ENCODE data around the gene URB2. TPM values are rescaled to one million over a fixed set of nuclear protein-coding genes. Genes with fewer than 3 reads are reported as not detected.

Gene URB2
- polyA plus RNA-seq, 1 of the 3 experiments (the other 2 are of a cell fraction), result 8.2 TPM

DNA sequence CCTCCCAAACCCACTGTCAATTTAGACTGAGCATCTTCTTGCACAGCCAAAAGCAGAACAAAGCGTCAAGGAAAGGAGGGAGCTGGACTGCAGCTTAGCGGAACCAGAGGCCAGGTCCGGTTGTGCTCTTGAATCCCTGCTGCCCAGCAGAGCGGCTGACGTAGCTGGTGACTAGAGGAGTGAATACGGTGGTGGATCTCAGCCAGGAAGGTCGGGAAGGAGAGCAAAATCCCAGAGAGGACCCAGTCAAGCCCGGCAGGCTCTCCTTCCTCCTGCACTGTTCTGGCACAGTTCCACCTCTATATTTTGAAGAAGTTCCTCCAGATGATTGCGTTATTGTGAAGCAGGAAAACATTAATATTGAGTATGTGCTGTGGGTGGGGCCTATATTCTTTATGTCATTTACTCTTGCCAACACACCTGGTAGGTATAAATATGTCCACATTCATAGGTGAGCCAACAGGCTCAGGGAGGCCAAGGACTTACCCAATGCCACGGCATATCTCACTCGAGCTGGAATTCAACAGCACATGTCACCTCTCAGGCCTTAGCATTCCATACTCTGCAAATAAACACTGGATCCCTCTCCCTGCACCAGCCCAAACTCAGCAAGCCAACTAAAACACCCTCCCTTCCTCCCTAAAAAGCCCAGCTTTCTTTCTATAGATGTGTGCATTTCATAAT, 43.9 kb upstream of the URB2 start:
- Histone ChIP-seq H3K9me2 (no peaks in the 10 kb centered on the region), H3K36me3 (replicated peaks in 1 of 2; ENCODE audit: control insufficient read depth in 1 of 2, insufficient read depth in 2 of 2, low read length in 1 of 2) (no peaks in the 10 kb centered on the region), H3K79me2 (ENCODE audit: insufficient read depth) (no peaks in the 10 kb centered on the region), H3F3A (replicated peaks; ENCODE audit: insufficient read depth) (no peaks in the 10 kb centered on the region), H3K9ac (no peak overlapping the region), H3K27me3 (ENCODE audit: insufficient read depth) (no peaks in the 10 kb centered on the region), H2AFZ (ENCODE audit: low read depth) (no peak overlapping the region), H4K20me1 (ENCODE audit: insufficient read depth) (no peaks in the 10 kb centered on the region), H3K27ac (ENCODE audit: low read depth in 2 of 2, low read length in 1 of 2) (no peak overlapping the region), H3K4me2 (no peak overlapping the region), H3K9me3 (no peaks in the 10 kb centered on the region), H3K4me1 (ENCODE audit: control insufficient read depth in 1 of 2, insufficient read depth in 2 of 2, low read depth in 1 of 2, low read length in 1 of 2) (peaks cover 0 to 8% of the 10 kb centered on the region in 2 experiments; a peak in 1 of 4 replicates), H3K4me3 (ENCODE audit: low read depth in 2 of 2, low read length in 1 of 2) (no peak overlapping the region)
- CTCF ChIA-PET, result interaction anchor here (1.8 kb wide), 1 partner anchor 24 kb away, joined by 8 read pairs; the partner anchor contains the start of gene ABCB10
- TF ChIP-seq TCF12 (IDR thresholded peaks at IDR 0.05), result no peak
- TF ChIP-seq NRF1 (IDR thresholded peaks at IDR 0.05; ENCODE audit: low read depth, low read length), result no peak
- no peak for TF ChIP-seq RAD21 (IDR thresholded peaks at IDR 0.05; ENCODE audit: low read length)
- TF ChIP-seq EP300 (IDR thresholded peaks at IDR 0.05; ENCODE audit: borderline replicate concordance in 1 of 2, low read depth in 1 of 2, low read length in 1 of 2), result no peak
- no peak for TF ChIP-seq MEF2A (IDR thresholded peaks at IDR 0.05; ENCODE audit: borderline replicate concordance, low read depth)
- TF ChIP-seq NFIC (IDR thresholded peaks at IDR 0.05; ENCODE audit: borderline replicate concordance), result no peak
- TF ChIP-seq TEAD4 (IDR thresholded peaks at IDR 0.05; ENCODE audit: borderline replicate concordance, insufficient read depth), result no peak
- TF ChIP-seq GABPA (IDR thresholded peaks at IDR 0.05; ENCODE audit: low read depth), result no peak
- no peak for TF ChIP-seq EZH2phosphoT487 (IDR thresholded peaks at IDR 0.05; ENCODE audit: borderline replicate concordance, low read depth)
- TF ChIP-seq FOXM1 (IDR thresholded peaks at IDR 0.05; ENCODE audit: low read depth), result no peak
- TF ChIP-seq, protein P1, sequence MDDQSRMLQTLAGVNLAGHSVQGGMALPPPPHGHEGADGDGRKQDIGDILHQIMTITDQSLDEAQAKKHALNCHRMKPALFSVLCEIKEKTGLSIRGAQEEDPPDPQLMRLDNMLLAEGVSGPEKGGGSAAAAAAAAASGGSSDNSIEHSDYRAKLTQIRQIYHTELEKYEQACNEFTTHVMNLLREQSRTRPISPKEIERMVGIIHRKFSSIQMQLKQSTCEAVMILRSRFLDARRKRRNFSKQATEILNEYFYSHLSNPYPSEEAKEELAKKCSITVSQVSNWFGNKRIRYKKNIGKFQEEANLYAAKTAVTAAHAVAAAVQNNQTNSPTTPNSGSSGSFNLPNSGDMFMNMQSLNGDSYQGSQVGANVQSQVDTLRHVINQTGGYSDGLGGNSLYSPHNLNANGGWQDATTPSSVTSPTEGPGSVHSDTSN (IDR thresholded peaks at IDR 0.05), result no peak
- TF ChIP-seq CTCF (IDR thresholded peaks at IDR 0.05), result no peak
- TF ChIP-seq CHD2 (IDR thresholded peaks at IDR 0.05; ENCODE audit: low read length, partially characterized antibody), result no peak
- TF ChIP-seq, protein P2, sequence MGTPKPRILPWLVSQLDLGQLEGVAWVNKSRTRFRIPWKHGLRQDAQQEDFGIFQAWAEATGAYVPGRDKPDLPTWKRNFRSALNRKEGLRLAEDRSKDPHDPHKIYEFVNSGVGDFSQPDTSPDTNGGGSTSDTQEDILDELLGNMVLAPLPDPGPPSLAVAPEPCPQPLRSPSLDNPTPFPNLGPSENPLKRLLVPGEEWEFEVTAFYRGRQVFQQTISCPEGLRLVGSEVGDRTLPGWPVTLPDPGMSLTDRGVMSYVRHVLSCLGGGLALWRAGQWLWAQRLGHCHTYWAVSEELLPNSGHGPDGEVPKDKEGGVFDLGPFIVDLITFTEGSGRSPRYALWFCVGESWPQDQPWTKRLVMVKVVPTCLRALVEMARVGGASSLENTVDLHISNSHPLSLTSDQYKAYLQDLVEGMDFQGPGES (IDR thresholded peaks at IDR 0.05; ENCODE audit: low read depth, low read length), result no peak
- 73% methylated on average over 10 of the region's 11 CpGs for WGBS (ENCODE audit: low lambda C conversion rate)
- DNase-seq, result no peak
- POLR2A ChIA-PET, result no interaction called here

Measured in SK-N-SH (cell line).